Muscle of leg (tissue), 11 donors: ENCODE measurements around the gene NHP2. TPM values are rescaled to one million over a fixed set of nuclear protein-coding genes. Genes with fewer than 3 reads are reported as not detected.

Experiments used
- DNase-seq: peaks from one replicate; pipeline ENCODE4 v3.0.0; 2013
- H3K27ac ChIP-seq: one replicate; pipeline ENCODE4 v1.5.1; 2013; ENCODE audit warnings: mild to moderate bottlenecking, low read length, control low read depth
- H3K27me3 ChIP-seq: one replicate; pipeline ENCODE4 v1.6.1; 2013; ENCODE audit warnings: low read length; ENCODE audit not compliant: control insufficient read depth, insufficient read depth
- H3K36me3 ChIP-seq: one replicate; pipeline ENCODE4 v1.6.1; 2013; ENCODE audit warnings: low read length; ENCODE audit not compliant: control insufficient read depth, insufficient read depth
- H3K4me1 ChIP-seq: one replicate; pipeline ENCODE4 v1.6.1; 2013; ENCODE audit warnings: low read length; ENCODE audit not compliant: control insufficient read depth, insufficient read depth
- H3K4me3 ChIP-seq: one replicate; pipeline ENCODE4 v1.5.1; 2013; ENCODE audit warnings: low read length, control low read depth
- H3K9me3 ChIP-seq: replicated peaks from 2 replicates; pipeline ENCODE4 v1.6.1; 2013; ENCODE audit warnings: low read depth, low read length; ENCODE audit not compliant: control insufficient read depth
- WGBS: methylation state at CpG from one replicate; pipeline ENCODE4 v1.1.5; 2013; ENCODE audit warnings: missing lambda C conversion rate; ENCODE audit not compliant: insufficient coverage; 5-methylcytosine and 5-hydroxymethylcytosine counted together
- polyA plus RNA-seq, 8 donors: library from polyadenylated mRNA; unstranded; fragments of 120-200 nt; gene quantifications; one replicate each; pipeline versions ENCODE4 v1.2.1 to v1.2.3, GENCODE V29; 2013; ENCODE audit warnings: inconsistent platforms in 1 of 8, low replicate concordance in 1 of 8; ENCODE audit not compliant: insufficient read length in 8 of 8, insufficient read depth in 1 of 8
- total RNA-seq: library from RNA; stranded (reverse); fragments of 120-200 nt; gene quantifications from one replicate; pipeline ENCODE4 v1.2.4, GENCODE V29; 2013

NHP2 gene
- total and polyA plus RNA-seq, 9 donors = 103 to 129 (median 115) TPM

DNA sequence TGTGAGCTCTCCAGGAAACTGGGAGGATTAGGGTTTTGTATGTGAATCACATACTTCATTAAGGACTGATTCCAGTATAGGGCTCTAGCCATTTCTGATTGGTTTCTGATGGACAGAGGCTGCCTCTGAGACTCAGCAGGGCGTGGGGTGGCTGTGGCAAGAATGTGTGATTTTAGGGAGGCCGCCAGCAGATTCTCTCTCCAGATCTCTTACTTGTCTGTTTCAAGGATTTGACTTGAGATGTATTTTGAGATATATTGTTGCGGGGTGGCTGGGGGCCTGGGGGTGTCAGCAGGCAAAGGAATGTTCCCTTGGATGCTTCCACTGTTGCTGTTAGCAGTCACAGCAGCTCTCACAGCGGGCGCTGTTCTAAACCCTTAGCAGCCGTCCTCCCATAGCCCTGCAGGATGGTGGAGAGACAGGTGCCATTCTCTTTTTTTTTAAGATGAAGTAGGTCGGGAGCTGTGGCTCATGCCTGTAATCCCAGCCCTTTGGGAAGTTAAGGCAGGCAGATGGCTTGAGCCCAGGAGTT, 42.7 kb upstream of the NHP2 start:
- no peaks in the 10 kb centered on the region for H3K4me1 ChIP-seq

DNA sequence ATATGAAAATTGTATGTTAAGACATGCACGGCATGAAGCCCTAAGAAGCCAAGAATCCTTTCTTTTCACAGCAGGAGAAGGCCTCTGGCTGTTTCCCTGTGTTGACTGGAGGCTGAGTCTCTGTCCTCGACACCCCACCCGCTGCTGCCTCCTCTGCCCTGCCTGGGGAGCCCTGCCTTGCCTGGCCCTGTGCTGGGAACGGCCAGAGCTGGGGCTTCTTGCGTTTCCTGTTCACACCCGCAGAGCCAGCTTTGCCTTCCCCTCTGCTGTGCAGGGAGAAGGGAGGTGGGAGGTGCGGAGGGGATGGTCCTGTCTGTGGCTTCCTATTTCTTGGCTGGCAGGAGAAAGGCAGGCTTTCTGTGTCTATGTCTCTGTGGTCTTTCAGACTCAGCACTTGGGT, 40.3 kb upstream of the NHP2 start:
- Histone ChIP-seq H3K27ac (no peak overlapping the region), H3K4me3 (no peak overlapping the region), H3K36me3 (no peaks in the 10 kb centered on the region), H3K27me3 (peaks cover 10% of the 10 kb centered on the region), H3K9me3 (no peaks in the 10 kb centered on the region), H3K4me1 (no peaks in the 10 kb centered on the region)
- no peak for DNase-seq
- WGBS = 16% methylated on average over 6 of the region's 7 CpGs

More for the DNA sequence above, 42.7 kb upstream of the NHP2 start:
- H3K36me3 ChIP-seq = no peaks in the 10 kb centered on the region
- no peak overlapping the region for H3K27ac ChIP-seq
- DNase-seq = no peak
- H3K4me3 ChIP-seq = no peak overlapping the region
- peaks cover 10% of the 10 kb centered on the region for H3K27me3 ChIP-seq
- WGBS = 65% methylated on average over 7 of the region's 7 CpGs
- no peaks in the 10 kb centered on the region for H3K9me3 ChIP-seq

DNA sequence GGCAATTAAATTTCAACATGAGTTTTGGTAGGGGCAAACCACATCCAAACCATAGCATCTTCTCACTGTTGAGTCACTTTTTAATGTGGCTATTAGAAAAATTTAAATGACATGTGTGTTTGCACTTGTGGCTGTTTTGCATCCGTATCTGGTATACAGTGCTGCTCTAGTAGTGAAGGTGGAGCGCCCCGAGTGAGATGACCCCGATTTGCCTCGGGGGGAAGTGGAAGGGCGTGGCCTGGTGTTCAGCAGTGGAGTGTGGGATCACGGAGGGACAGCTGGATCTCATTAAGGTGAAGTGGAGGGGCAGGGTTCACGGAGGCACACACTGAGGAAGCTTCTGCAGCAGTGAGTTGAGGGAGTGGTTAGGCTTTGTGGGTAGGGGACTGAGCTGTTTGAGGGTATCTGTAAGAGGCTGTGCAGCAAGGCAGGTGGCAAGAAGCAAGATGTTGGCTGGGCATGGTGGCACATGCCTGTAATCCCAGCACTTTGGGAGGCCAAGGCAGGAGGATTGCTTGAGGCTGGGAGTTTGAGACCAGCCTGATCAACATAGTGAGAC, 39.6 kb upstream of the NHP2 start:
- no peaks in the 10 kb centered on the region for H3K4me1 ChIP-seq
- no peak overlapping the region for H3K4me3 ChIP-seq
- DNase-seq = no peak
- WGBS = 47% methylated on average over 8 of the region's 8 CpGs
- H3K36me3 ChIP-seq = no peaks in the 10 kb centered on the region
- no peak overlapping the region for H3K27ac ChIP-seq
- H3K9me3 ChIP-seq = no peaks in the 10 kb centered on the region
- peaks cover 13% of the 10 kb centered on the region for H3K27me3 ChIP-seq

DNA sequence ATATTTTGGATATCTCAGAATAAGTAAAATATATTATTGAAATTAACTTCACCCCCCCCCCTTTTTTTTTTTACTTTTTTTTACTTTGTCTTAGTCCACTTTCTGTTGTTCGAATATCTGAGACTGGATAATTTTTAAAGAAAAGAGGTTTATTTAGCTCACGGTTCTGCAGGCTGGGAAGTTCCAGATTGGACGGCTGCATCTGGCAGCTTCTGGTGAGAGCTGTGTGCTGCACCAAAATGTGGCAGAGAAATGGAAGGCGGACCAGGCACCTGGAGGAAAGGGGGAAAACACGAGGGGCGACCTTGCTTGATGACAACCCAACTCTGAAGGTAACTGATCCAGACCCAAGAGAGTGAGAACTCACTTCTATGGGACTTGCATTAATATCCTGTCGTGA, 39.1 kb upstream of the NHP2 start:
- H3K27me3 ChIP-seq = peaks cover 13% of the 10 kb centered on the region
- H3K27ac ChIP-seq = no peak overlapping the region
- H3K36me3 ChIP-seq = no peaks in the 10 kb centered on the region
- H3K4me1 ChIP-seq = no peaks in the 10 kb centered on the region
- WGBS = 88% methylated on average over 3 of the region's 7 CpGs
- no peaks in the 10 kb centered on the region for H3K9me3 ChIP-seq
- no peak for DNase-seq
- H3K4me3 ChIP-seq = no peak overlapping the region

DNA sequence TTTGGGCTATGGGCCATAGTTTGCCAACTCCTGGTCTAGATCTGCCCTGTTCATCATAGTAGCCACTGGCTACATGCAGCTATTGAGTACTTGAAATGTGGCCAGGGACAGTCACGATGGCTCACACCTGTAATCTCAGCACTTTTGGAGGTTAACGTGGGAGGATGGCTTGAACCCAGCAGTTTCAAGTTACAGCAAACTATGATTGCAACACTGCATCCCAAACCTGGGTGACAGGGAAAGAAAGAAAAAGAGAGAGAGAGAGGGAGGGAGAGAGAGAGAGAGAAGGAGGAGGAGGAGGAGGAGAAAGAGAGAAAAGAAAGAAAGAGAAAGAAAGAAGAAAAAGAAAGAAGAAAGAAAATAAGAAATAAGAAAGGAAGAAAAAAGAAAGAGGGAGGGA, 38.6 kb upstream of the NHP2 start:
- 71% methylated on average over 1 of the region's 2 CpGs for WGBS
- no peaks in the 10 kb centered on the region for H3K9me3 ChIP-seq
- peaks cover 13% of the 10 kb centered on the region for H3K27me3 ChIP-seq
- no peak for DNase-seq
- no peak overlapping the region for H3K27ac ChIP-seq
- no peaks in the 10 kb centered on the region for H3K36me3 ChIP-seq
- H3K4me1 ChIP-seq = no peaks in the 10 kb centered on the region
- no peak overlapping the region for H3K4me3 ChIP-seq

DNA sequence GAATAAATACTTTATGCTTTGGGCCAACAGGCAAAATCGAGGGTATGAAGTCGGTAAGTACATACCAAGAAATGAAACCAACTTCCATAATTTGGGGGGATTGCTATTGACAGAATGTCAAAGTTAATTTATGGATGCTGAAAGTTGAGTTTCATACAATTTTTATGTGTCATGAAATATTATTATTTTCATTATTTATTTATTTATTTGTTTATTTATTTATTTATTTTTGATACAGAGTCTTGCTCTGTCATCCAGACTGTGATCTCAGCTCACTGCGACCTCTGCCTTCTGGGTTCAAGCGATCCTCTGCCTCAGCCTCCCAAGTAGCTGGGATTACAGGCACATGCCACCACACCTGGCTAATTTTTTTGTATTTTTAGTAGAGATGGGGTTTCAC, 38.0 kb upstream of the NHP2 start:
- H3K9me3 ChIP-seq = no peaks in the 10 kb centered on the region
- peaks cover 13% of the 10 kb centered on the region for H3K27me3 ChIP-seq
- no peak overlapping the region for H3K27ac ChIP-seq
- no peaks in the 10 kb centered on the region for H3K4me1 ChIP-seq
- H3K4me3 ChIP-seq = no peak overlapping the region
- no peak for DNase-seq
- no peaks in the 10 kb centered on the region for H3K36me3 ChIP-seq
- WGBS = 100% methylated on average over 1 of the region's 4 CpGs

DNA sequence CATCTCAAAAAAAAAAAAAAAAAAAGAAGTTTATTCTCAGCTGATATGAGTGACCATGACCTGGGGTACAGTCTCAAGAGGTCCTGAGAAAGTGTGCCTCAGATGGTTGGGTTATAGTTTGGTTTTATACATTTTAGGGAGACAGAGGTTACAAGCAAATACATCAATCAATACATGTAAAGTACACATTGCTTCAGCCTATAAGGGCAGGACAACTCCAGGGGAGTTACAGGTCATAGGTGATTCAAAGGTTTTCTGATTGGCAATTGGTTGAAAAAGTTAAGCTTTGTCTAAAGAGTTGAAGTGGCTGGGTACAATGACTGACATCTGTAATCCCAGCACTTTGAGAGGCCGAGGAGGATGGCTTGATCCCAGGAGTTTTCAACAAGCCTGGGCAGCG, 35.7 kb upstream of the NHP2 start:
- DNase-seq = no peak

DNA sequence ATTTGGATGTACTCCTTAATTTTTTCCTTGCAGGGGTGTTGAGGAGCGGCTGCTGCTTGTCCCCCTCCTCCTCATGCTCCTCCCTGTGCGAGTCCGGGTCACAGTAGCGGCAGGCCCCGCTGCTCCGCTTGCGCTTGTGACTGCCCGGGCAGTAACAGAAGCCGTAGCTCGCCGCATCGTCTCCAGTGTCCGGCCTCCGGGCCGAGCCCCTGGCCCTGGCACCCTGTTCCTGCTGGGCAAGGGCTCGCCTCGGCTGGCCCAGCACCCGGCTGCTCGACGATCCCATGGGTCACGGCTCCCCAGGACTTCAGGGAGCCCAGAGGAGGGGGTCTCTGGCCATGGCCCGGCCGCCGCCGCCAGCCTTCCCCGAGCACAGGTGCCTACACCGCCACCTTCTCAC, 33.3 kb upstream of the NHP2 start, which contains the start of gene GMCL2:
GMCL2 (minus strand) TSS at position 358 of the 400 bp plus-strand sequence; CDS start at position 286, 72 bp downstream.
- Histone ChIP-seq H3K36me3 (no peaks in the 10 kb centered on the region), H3K4me3 (no peak within 1 kb of the TSS), H3K4me1 (no peaks in the 10 kb centered on the region), H3K27me3 (peaks cover 5% of the 10 kb centered on the region), H3K9me3 (no peaks in the 10 kb centered on the region), H3K27ac (no peak within 1 kb of the TSS)
- no peak for DNase-seq
- WGBS = 90% methylated on average over 21 of the region's 27 CpGs

More for the DNA sequence above, 35.7 kb upstream of the NHP2 start:
- 36% methylated on average over 2 of the region's 2 CpGs for WGBS
- H3K4me3 ChIP-seq = no peak overlapping the region
- H3K36me3 ChIP-seq = no peaks in the 10 kb centered on the region
- peaks cover 10% of the 10 kb centered on the region for H3K27me3 ChIP-seq
- no peaks in the 10 kb centered on the region for H3K9me3 ChIP-seq
- H3K27ac ChIP-seq = no peak overlapping the region
- no peaks in the 10 kb centered on the region for H3K4me1 ChIP-seq

DNA sequence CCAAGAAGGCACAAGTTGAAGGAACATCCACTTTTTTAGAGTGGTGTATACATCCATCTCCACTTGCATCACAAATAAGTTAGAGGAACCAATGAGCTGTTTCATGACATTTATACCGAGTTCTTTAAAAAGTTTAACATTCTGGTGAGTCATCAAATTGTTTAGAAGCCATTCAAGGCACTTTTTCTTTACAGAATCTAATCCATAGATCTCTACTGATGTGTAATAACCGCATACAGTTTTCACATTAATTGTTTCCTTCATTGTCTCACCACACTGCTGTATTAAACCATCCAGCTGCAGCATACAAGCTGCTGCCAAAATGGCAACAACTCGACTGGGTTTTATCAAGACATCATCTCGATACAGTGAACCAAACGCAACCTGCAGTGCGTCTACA, 32.7 kb upstream of the NHP2 start:
- H3K9me3 ChIP-seq = no peaks in the 10 kb centered on the region
- no peak overlapping the region for H3K27ac ChIP-seq
- H3K4me1 ChIP-seq = no peaks in the 10 kb centered on the region
- H3K36me3 ChIP-seq = no peaks in the 10 kb centered on the region
- no peak overlapping the region for H3K4me3 ChIP-seq
- peaks cover 5% of the 10 kb centered on the region for H3K27me3 ChIP-seq
- 80% methylated on average over 2 of the region's 6 CpGs for WGBS
- DNase-seq = no peak

DNA sequence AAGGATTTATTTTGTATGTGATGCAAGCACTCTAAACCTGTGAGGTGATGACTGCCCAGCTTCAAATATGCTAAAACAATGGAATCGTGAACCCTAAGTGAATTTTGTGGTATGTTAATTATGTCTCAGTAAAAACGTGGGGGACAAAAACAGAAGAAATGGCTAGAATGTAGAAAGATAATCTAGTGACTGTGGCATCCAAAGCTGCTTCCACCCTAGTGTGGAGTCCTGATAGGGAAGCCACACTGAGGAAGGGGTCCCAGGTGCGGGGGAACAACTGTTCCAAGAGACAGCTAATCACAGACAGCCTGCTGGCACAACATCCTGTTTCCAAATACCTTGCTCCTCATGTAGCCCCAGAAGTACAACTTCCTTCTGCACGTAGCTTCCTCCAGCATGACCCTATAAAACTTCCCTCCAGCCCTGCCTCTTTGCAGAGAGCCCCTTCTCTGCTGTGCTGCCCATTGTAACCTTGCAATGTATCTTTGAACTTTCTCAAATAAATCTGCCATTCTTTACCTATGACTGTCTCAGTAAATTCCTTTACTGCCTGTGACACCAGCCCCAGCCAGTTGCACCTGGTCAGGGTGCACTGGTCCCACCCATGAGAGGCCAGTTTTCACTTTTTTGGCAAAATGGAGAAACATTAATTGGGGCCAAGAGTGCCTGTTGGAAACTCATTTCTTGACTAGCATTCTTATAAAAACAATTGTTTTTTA, 28.6 kb upstream of the NHP2 start:
- Histone ChIP-seq H3K36me3 (no peaks in the 10 kb centered on the region), H3K27me3 (peaks cover 2% of the 10 kb centered on the region), H3K4me3 (no peak overlapping the region), H3K9me3 (no peaks in the 10 kb centered on the region), H3K4me1 (no peaks in the 10 kb centered on the region), H3K27ac (no peak overlapping the region)
- DNase-seq = no peak
- WGBS = 32% methylated on average over 3 of the region's 4 CpGs
